Mammary epithelial cell (primary cell): ENCODE results near the gene MARCHF3.

Source experiments
- CTCF ChIP-seq, 2 donors: IDR thresholded peaks in 1 of 2; conservative IDR thresholded peaks in 1 of 2; 2 replicates each; pipeline ENCODE4 v1.5.1; 2011 to 2012; ENCODE audit warnings: inconsistent platforms in 2 of 2, low read length in 2 of 2, mild to moderate bottlenecking in 2 of 2, control low read depth in 1 of 2, low read depth in 1 of 2; ENCODE audit not compliant: insufficient read depth in 1 of 2; ENCODE audit errors: extremely low read depth in 1 of 2
- EZH2 ChIP-seq: IDR thresholded peaks from 2 replicates; pipeline ENCODE4 v1.6.1; 2012; ENCODE audit warnings: low read length, inconsistent platforms, borderline replicate concordance

GRCh38 chr5:126878085-126878484 is 152.3 kb downstream of the MARCHF3 start:
- TF ChIP-seq CTCF (conservative IDR thresholded peaks at IDR 0.05 in 1 of 2, IDR thresholded peaks at IDR 0.05 in 1 of 2; ENCODE audit: extremely low read depth in 1 of 2, insufficient read depth in 1 of 2, low read depth in 1 of 2, low read length in 2 of 2) (no peak), EZH2 (no peak)
